Measurements from ENCODE around the gene BRMS1. TPM values are rescaled to one million over a fixed set of nuclear protein-coding genes. Genes with fewer than 3 reads are reported as not detected.

The BRMS1 gene
- total and polyA plus RNA-seq, 4 experiments from 2014 or later, result 49.8 to 78.7 (median 60.5) TPM

GRCh38 chr11:66302656-66303055 lies 42.2 kb downstream of the BRMS1 start:
- Mint-ChIP-seq H3K4me1 (no peaks in the 10 kb centered on the region), H3K9me3 (no peaks in the 10 kb centered on the region), H3K4me3 (no peak overlapping the region), H3K36me3 (no peaks in the 10 kb centered on the region), H3K27me3 (peaks cover 0 to 3% of the 10 kb centered on the region in 2 donors), H3K27ac (peak overlapping the region in 1 of 7 donors; percentile 5)
- H3K4me3 ChIP-seq (ENCODE audit: low read length in 2 of 2), result no peak overlapping the region
- no peaks in the 10 kb centered on the region for H3K9me3 ChIP-seq (ENCODE audit: control insufficient read depth in 1 of 2, low read length in 2 of 2)
- H3K4me1 ChIP-seq (ENCODE audit: insufficient read depth, low read length), result no peaks in the 10 kb centered on the region
- DNase-seq, result no peak
- CTCF ChIA-PET (ENCODE audit: partially characterized antibody), result interaction anchor here (0.7 to 2.4 kb wide), 3 partner anchors 9 to 84 kb away, joined by 3 to 9 read pairs (median 3); no protein-coding TSS in a partner anchor
- H3K36me3 ChIP-seq (ENCODE audit: insufficient read depth, low read length), result no peaks in the 10 kb centered on the region
- H3K27ac ChIP-seq (ENCODE audit: low read depth, low read length), result no peak overlapping the region
- H3K27me3 ChIP-seq (ENCODE audit: insufficient read depth, low read length), result no peaks in the 10 kb centered on the region
- POLR2A ChIA-PET (ENCODE audit: partially characterized antibody), result no interaction called here
- intact Hi-C loops (cut with micrococcal nuclease), result no loop called here

DNA sequence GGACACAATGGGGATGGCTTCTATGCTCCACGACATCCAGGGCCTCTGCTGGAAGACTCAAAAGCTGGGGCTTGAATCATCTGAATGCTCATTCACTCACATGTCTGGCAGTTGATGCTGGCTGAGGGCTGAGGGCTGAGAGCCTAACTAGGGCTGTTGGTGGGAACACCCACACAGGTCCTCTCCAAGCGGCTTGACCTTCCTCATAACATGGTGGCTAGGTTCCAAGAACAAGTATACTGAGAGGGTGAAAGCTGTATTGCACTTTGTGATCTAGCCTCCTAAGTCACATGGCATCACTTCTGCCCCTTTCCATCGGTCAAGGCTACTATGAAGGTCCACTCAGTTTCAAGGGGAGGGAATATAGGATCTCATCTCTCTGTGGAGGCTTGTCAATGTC lies 45.7 kb downstream of the BRMS1 start:
- Histone ChIP-seq H3K36me3 (ENCODE audit: insufficient read depth, low read length) (no peaks in the 10 kb centered on the region), H3K27ac (ENCODE audit: low read depth, low read length) (no peak overlapping the region), H3K4me1 (ENCODE audit: insufficient read depth, low read length) (no peaks in the 10 kb centered on the region), H3K4me3 (ENCODE audit: low read length in 2 of 2) (no peak overlapping the region), H3K9me3 (ENCODE audit: control insufficient read depth in 1 of 2, low read length in 2 of 2) (no peaks in the 10 kb centered on the region), H3K27me3 (ENCODE audit: insufficient read depth, low read length) (no peaks in the 10 kb centered on the region)
- H3K27me3 Mint-ChIP-seq, result no peaks in the 10 kb centered on the region
- DNase-seq, result no peak
- H3K4me3 Mint-ChIP-seq, result no peak overlapping the region
- no peaks in the 10 kb centered on the region for H3K36me3 Mint-ChIP-seq
- H3K9me3 Mint-ChIP-seq, result no peaks in the 10 kb centered on the region
- no peak overlapping the region for H3K27ac Mint-ChIP-seq
- ChIA-PET CTCF (ENCODE audit: partially characterized antibody) (interaction anchor here (1.4 kb wide), 1 partner anchor 12 kb away, joined by 4 read pairs; no protein-coding TSS in a partner anchor), POLR2A (ENCODE audit: partially characterized antibody) (no interaction called here)
- intact Hi-C loops (cut with micrococcal nuclease), result no loop called here
- no peaks in the 10 kb centered on the region for H3K4me1 Mint-ChIP-seq

DNA sequence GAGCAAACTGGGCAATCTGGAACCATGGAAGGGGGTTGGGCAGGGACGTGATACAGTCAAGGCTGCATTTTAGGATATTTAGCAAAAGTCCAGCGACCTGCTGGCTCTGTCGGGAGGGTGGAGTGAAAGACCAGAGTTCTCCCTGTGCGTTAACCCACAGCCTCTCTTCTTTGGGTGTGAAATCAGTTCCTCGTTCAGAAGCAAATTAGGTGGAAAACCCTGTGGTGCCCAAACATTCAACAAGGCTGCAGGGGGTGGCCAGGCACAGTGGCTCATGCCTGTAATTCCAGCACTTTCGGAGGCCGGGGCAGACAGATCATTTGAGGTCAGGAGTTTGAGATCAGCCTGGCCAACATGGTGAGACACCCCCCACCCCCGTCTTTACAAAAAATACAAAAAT lies 47.3 kb downstream of the BRMS1 start:
- Mint-ChIP-seq H3K4me1 (peaks cover 0 to 9% (median 3%) of the 10 kb centered on the region in 4 donors), H3K27me3 (peaks cover 9% of the 10 kb centered on the region in 2 donors), H3K9me3 (no peaks in the 10 kb centered on the region), H3K36me3 (no peaks in the 10 kb centered on the region), H3K27ac (no peak overlapping the region), H3K4me3 (no peak overlapping the region)
- intact Hi-C loops (cut with micrococcal nuclease), result no loop called here
- Histone ChIP-seq H3K9me3 (ENCODE audit: control insufficient read depth in 1 of 2, low read length in 2 of 2) (no peaks in the 10 kb centered on the region), H3K4me3 (ENCODE audit: low read length in 2 of 2) (no peak overlapping the region), H3K27me3 (ENCODE audit: insufficient read depth, low read length) (no peaks in the 10 kb centered on the region), H3K36me3 (ENCODE audit: insufficient read depth, low read length) (no peaks in the 10 kb centered on the region), H3K27ac (ENCODE audit: low read depth, low read length) (no peak overlapping the region), H3K4me1 (ENCODE audit: insufficient read depth, low read length) (no peaks in the 10 kb centered on the region)
- no peak for DNase-seq
- ChIA-PET POLR2A (ENCODE audit: partially characterized antibody) (no interaction called here), CTCF (ENCODE audit: partially characterized antibody) (interaction anchor here (1.2 to 2.1 kb wide), 2 partner anchors 14 to 91 kb away, joined by 3 to 6 read pairs; no protein-coding TSS in a partner anchor)

GRCh38 chr11:66294626-66295620 lies 50.0 kb downstream of the BRMS1 start:
- H3K27me3 ChIP-seq (ENCODE audit: insufficient read depth, low read length), result no peaks in the 10 kb centered on the region
- no peak overlapping the region for H3K27ac Mint-ChIP-seq
- POLR2A ChIA-PET (ENCODE audit: partially characterized antibody), result no interaction called here
- no peaks in the 10 kb centered on the region for H3K36me3 Mint-ChIP-seq
- H3K27me3 Mint-ChIP-seq, result peaks cover 10 to 11% of the 10 kb centered on the region in 2 donors
- H3K27ac ChIP-seq (ENCODE audit: low read depth, low read length), result no peak overlapping the region
- peaks cover 8 to 22% (median 15%) of the 10 kb centered on the region in 4 donors for H3K4me1 Mint-ChIP-seq
- no peak overlapping the region for H3K4me3 ChIP-seq (ENCODE audit: low read length in 2 of 2)
- no peaks in the 10 kb centered on the region for H3K9me3 Mint-ChIP-seq
- peaks cover 19% of the 10 kb centered on the region for H3K4me1 ChIP-seq (ENCODE audit: insufficient read depth, low read length)
- H3K9me3 ChIP-seq (ENCODE audit: control insufficient read depth in 1 of 2, low read length in 2 of 2), result no peaks in the 10 kb centered on the region
- intact Hi-C loops (cut with micrococcal nuclease), result no loop called here
- H3K4me3 Mint-ChIP-seq, result no peak overlapping the region
- H3K36me3 ChIP-seq (ENCODE audit: insufficient read depth, low read length), result no peaks in the 10 kb centered on the region
- CTCF ChIA-PET (ENCODE audit: partially characterized antibody), result interaction anchor here (1.0 to 1.4 kb wide), 3 partner anchors 12 to 91 kb away, joined by 3 read pairs; no protein-coding TSS in a partner anchor
- no peak for DNase-seq

DNA sequence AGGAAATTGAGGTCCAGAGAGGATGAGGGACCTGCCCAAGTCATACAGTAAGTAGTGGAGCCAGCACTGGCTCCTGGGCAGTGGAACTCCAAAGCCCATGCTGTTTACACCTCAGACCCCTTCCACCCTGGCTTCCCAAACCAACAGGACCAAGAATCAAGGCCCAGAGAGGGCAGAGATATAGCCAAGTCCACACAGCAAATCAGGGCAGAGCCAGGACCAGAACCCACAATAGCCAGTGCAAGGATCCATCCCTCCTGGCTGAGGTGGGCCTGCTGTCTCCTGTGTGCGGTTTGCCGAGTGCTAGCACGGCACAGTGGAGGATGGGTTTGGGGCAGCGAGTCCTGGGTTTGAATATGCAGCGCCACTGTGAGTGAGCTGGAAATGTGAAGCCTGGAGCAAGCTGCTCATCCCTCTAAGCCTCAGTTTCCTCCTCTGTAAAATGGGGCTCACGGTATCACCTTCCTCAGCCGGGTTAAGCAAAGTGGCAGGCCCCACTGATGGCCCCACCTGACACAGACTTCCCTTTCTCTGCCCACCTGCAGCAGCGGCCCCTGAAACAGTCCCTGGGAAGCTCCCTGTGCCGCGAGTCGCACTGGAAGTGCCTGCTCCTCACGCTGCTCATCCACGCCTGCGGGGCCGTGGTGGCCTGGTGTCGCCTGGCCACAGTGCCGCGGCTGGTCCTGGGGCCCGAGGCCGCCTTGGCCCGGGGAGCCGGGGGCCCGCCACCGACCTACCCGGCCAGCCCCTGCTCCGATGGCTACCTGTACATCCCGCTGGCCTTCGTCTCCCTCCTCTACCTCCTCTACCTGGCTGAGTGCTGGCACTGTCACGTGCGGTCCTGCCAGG lies 50.9 kb downstream of the BRMS1 start:
- Mint-ChIP-seq H3K9me3 (no peaks in the 10 kb centered on the region), H3K27me3 (peaks cover 10 to 14% of the 10 kb centered on the region in 2 donors), H3K36me3 (peaks cover 0 to under 1% of the 10 kb centered on the region in 2 donors), H3K4me3 (no peak overlapping the region), H3K27ac (peak overlapping the region in 1 of 7 donors; percentile 35), H3K4me1 (peaks cover 14 to 31% (median 22%) of the 10 kb centered on the region in 4 donors)
- no peak for DNase-seq
- Histone ChIP-seq H3K27ac (ENCODE audit: low read depth, low read length) (no peak overlapping the region), H3K27me3 (ENCODE audit: insufficient read depth, low read length) (no peaks in the 10 kb centered on the region), H3K9me3 (ENCODE audit: control insufficient read depth in 1 of 2, low read length in 2 of 2) (no peaks in the 10 kb centered on the region), H3K4me3 (ENCODE audit: low read length in 2 of 2) (no peak overlapping the region), H3K4me1 (ENCODE audit: insufficient read depth, low read length) (peaks cover 24% of the 10 kb centered on the region), H3K36me3 (ENCODE audit: insufficient read depth, low read length) (no peaks in the 10 kb centered on the region)
- intact Hi-C loops (cut with micrococcal nuclease), result no loop called here
- CTCF ChIA-PET (ENCODE audit: partially characterized antibody), result interaction anchor here (1.0 to 1.4 kb wide), 2 partner anchors 18 to 92 kb away, joined by 3 read pairs; no protein-coding TSS in a partner anchor
- POLR2A ChIA-PET (ENCODE audit: partially characterized antibody), result no interaction called here

- no peak for DNase-seq
- Mint-ChIP-seq H3K4me3 (peak overlapping the region in 1 of 8 donors; percentile 52), H3K36me3 (peaks cover 0 to 1% of the 10 kb centered on the region in 2 donors), H3K27ac (peak overlapping the region in 1 of 7 donors; percentile 35), H3K9me3 (no peaks in the 10 kb centered on the region), H3K27me3 (peaks cover 10 to 14% of the 10 kb centered on the region in 2 donors), H3K4me1 (peaks cover 14 to 33% (median 23%) of the 10 kb centered on the region in 4 donors)
- H3K27ac ChIP-seq (ENCODE audit: low read depth, low read length), result no peak overlapping the region
- ChIA-PET CTCF (ENCODE audit: partially characterized antibody) (interaction anchor here (1.0 kb wide), 1 partner anchor 92 kb away, joined by 3 read pairs; no protein-coding TSS in a partner anchor), POLR2A (ENCODE audit: partially characterized antibody) (no interaction called here)
- no peaks in the 10 kb centered on the region for H3K9me3 ChIP-seq (ENCODE audit: control insufficient read depth in 1 of 2, low read length in 2 of 2)
- H3K27me3 ChIP-seq (ENCODE audit: insufficient read depth, low read length), result no peaks in the 10 kb centered on the region
- no peak overlapping the region for H3K4me3 ChIP-seq (ENCODE audit: low read length in 2 of 2)
- H3K4me1 ChIP-seq (ENCODE audit: insufficient read depth, low read length), result peaks cover 26% of the 10 kb centered on the region
- no peaks in the 10 kb centered on the region for H3K36me3 ChIP-seq (ENCODE audit: insufficient read depth, low read length)
- intact Hi-C loops (cut with micrococcal nuclease), result no loop called here
Observed at GRCh38 chr11:66293352-66293751, 51.6 kb downstream of the BRMS1 start.

All from CD4-positive, alpha-beta memory T cell (primary cell).